ENCODE measurements around the gene MYMK.

DNA sequence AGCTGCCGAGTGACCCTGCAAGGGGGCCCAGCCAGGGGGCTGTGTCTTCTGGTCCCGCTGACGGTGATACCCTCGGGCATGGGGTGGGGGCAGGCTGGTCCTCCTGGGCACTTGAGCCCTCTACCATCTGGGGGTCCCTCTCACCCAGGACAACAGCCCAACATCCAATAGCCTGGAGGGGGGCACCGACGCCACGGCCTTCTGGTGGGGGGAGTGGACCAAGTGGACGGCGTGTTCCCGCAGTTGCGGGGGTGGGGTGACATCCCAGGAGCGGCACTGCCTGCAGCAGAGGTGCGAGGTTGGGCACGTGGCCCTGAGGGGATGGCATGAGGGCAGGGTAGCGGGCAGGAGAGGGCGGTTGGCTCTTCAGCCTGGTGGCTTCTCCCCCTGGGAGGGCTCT, 12.5 kb upstream of the MYMK start:
- no peak for TF ChIP-seq POLR2A (IDR thresholded peaks at IDR 0.05)
- TF ChIP-seq, protein P1, sequence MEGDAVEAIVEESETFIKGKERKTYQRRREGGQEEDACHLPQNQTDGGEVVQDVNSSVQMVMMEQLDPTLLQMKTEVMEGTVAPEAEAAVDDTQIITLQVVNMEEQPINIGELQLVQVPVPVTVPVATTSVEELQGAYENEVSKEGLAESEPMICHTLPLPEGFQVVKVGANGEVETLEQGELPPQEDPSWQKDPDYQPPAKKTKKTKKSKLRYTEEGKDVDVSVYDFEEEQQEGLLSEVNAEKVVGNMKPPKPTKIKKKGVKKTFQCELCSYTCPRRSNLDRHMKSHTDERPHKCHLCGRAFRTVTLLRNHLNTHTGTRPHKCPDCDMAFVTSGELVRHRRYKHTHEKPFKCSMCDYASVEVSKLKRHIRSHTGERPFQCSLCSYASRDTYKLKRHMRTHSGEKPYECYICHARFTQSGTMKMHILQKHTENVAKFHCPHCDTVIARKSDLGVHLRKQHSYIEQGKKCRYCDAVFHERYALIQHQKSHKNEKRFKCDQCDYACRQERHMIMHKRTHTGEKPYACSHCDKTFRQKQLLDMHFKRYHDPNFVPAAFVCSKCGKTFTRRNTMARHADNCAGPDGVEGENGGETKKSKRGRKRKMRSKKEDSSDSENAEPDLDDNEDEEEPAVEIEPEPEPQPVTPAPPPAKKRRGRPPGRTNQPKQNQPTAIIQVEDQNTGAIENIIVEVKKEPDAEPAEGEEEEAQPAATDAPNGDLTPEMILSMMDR (IDR thresholded peaks at IDR 0.05), result no peak
